Esophagus squamous epithelium (tissue), 4 donors: ENCODE data around the gene CPO.

Experiments used
- CTCF ChIP-seq, 6 experiments: fragments of 450-650 bp in 4 of 6; fragments of 200-600 bp in 2 of 6; sonication (generic) in 2 of 6; IDR thresholded peaks; one replicate each; pipeline ENCODE4 v1.5.1; 2016 to 2019; ENCODE audit warnings: antibody characterized with exemption in 6 of 6, mild to moderate bottlenecking in 4 of 6, moderate library complexity in 4 of 6
- POLR2A ChIP-seq, 4 donors: fragments of 450-650 bp; IDR thresholded peaks; one replicate each; pipeline ENCODE4 v1.6.1; 2017; ENCODE audit warnings: antibody characterized with exemption in 4 of 4, mild to moderate bottlenecking in 4 of 4, moderate library complexity in 3 of 4

DNA sequence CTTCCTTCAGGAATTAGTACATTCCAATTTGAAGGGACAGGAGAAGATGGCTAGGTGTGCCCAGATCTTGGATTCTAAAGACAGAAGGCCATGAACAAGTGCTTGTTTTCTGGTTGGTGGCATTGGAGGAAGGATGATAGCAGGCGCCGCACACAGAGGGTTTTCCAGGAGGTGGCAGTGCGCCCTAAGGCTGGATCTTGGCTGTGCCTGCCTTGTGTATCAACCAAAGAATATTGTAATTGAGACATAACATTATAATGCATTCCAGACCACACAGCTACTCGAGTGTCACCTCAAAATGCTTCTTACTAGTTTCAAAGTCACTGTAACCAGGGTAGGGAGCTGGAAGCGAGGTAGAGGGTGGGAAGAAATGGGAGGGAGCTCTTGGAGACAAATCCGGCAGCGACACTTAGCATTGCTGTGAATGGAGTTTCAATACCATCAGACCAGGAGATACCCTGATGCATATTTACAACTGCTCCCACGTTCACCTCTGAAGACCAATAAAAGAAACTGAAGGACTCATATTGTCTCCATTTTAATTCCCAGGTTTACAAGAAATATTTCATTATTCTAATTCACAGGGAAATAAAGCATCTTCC, 42.5 kb downstream of the CPO start:
- peak; percentile 32 to 81 (median 70) for TF ChIP-seq CTCF (IDR thresholded peaks at IDR 0.05)
- no peak for TF ChIP-seq POLR2A (IDR thresholded peaks at IDR 0.05)
